ENCODE results near the gene AFG1L. TPM values are rescaled to one million over a fixed set of nuclear protein-coding genes. Genes with fewer than 3 reads are reported as not detected.

Gene AFG1L
- polyA plus RNA-seq, 1 of the 3 experiments (the other 2 are of a cell fraction) = 0.71 TPM

GRCh38 chr6:108476847-108477430 is 182.1 kb downstream of the AFG1L start:
- H3K4me1 ChIP-seq (ENCODE audit: control insufficient read depth in 1 of 2, insufficient read depth in 2 of 2, low read depth in 1 of 2, low read length in 1 of 2) = no peaks in the 10 kb centered on the region
- CTCF ChIA-PET = interaction anchor here (0.6 to 1.5 kb wide), 4 partner anchors 13 to 364 kb away, joined by 3 to 4 read pairs (median 3); no protein-coding TSS in a partner anchor
- H4K20me1 ChIP-seq (ENCODE audit: insufficient read depth) = no peaks in the 10 kb centered on the region
- DNase-seq = no peak
- no peaks in the 10 kb centered on the region for H3K9me3 ChIP-seq
- no peak overlapping the region for H3K9ac ChIP-seq
- H3F3A ChIP-seq (replicated peaks; ENCODE audit: insufficient read depth) = no peaks in the 10 kb centered on the region
- POLR2A ChIA-PET = no interaction called here
- H2AFZ ChIP-seq (ENCODE audit: low read depth) = no peak overlapping the region
- no peaks in the 10 kb centered on the region for H3K79me2 ChIP-seq (ENCODE audit: insufficient read depth)
- H3K4me3 ChIP-seq (ENCODE audit: low read depth in 2 of 2, low read length in 1 of 2) = no peak overlapping the region
- WGBS (ENCODE audit: low lambda C conversion rate) = 78% methylated on average over 8 of the region's 8 CpGs
- H3K27ac ChIP-seq (ENCODE audit: low read depth in 2 of 2, low read length in 1 of 2) = no peak overlapping the region
- no peak for TF ChIP-seq REST (IDR thresholded peaks at IDR 0.05; ENCODE audit: low read depth, low read length)
- H3K4me2 ChIP-seq = no peak overlapping the region
- H3K9me2 ChIP-seq = no peaks in the 10 kb centered on the region
- no peaks in the 10 kb centered on the region for H3K27me3 ChIP-seq (ENCODE audit: insufficient read depth)
- no peaks in the 10 kb centered on the region for H3K36me3 ChIP-seq (replicated peaks in 1 of 2; ENCODE audit: control insufficient read depth in 1 of 2, insufficient read depth in 2 of 2, low read length in 1 of 2)

GRCh38 chr6:108482559-108482958 is 187.7 kb downstream of the AFG1L start:
- no peaks in the 10 kb centered on the region for H3K9me3 ChIP-seq
- no peak for TF ChIP-seq ZBTB33 (IDR thresholded peaks at IDR 0.05; ENCODE audit: borderline replicate concordance, low read depth)
- no peak for TF ChIP-seq MXI1 (IDR thresholded peaks at IDR 0.05; ENCODE audit: low read depth, low read length)
- TF ChIP-seq YY1 (IDR thresholded peaks at IDR 0.05; ENCODE audit: low read depth) = no peak
- no peak overlapping the region for H2AFZ ChIP-seq (ENCODE audit: low read depth)
- no peaks in the 10 kb centered on the region for H4K20me1 ChIP-seq (ENCODE audit: insufficient read depth)
- no peaks in the 10 kb centered on the region for H3F3A ChIP-seq (replicated peaks; ENCODE audit: insufficient read depth)
- H3K36me3 ChIP-seq (replicated peaks in 1 of 2; ENCODE audit: control insufficient read depth in 1 of 2, insufficient read depth in 2 of 2, low read length in 1 of 2) = no peaks in the 10 kb centered on the region
- no peaks in the 10 kb centered on the region; the same call in 1 of the 2 replicates for H3K9me2 ChIP-seq
- ChIA-PET POLR2A (no interaction called here), CTCF (interaction anchor here (4.2 kb wide), 1 partner anchor 10 kb away, joined by 29 read pairs; no protein-coding TSS in a partner anchor)
- H3K27ac ChIP-seq (ENCODE audit: low read depth in 2 of 2, low read length in 1 of 2) = no peak overlapping the region
- no peak for DNase-seq
- no peak overlapping the region for H3K9ac ChIP-seq
- 52% methylated on average over 2 of the region's 2 CpGs for WGBS (ENCODE audit: low lambda C conversion rate)
- H3K4me3 ChIP-seq (ENCODE audit: low read depth in 2 of 2, low read length in 1 of 2) = no peak overlapping the region
- no peaks in the 10 kb centered on the region for H3K79me2 ChIP-seq (ENCODE audit: insufficient read depth)
- H3K27me3 ChIP-seq (ENCODE audit: insufficient read depth) = no peaks in the 10 kb centered on the region
- no peaks in the 10 kb centered on the region for H3K4me1 ChIP-seq (ENCODE audit: control insufficient read depth in 1 of 2, insufficient read depth in 2 of 2, low read depth in 1 of 2, low read length in 1 of 2)
- no peak overlapping the region for H3K4me2 ChIP-seq

Measured in SK-N-SH (cell line).